Measurements from ENCODE around the gene CCDC27. TPM values are rescaled to one million over a fixed set of nuclear protein-coding genes. Genes with fewer than 3 reads are reported as not detected.

CCDC27 gene
- total and polyA plus RNA-seq, 2 of the 8 experiments (the other 6 are each of a cell fraction or from before 2014, with no cell fraction given) = 0.15 TPM; not detected in 1

DNA sequence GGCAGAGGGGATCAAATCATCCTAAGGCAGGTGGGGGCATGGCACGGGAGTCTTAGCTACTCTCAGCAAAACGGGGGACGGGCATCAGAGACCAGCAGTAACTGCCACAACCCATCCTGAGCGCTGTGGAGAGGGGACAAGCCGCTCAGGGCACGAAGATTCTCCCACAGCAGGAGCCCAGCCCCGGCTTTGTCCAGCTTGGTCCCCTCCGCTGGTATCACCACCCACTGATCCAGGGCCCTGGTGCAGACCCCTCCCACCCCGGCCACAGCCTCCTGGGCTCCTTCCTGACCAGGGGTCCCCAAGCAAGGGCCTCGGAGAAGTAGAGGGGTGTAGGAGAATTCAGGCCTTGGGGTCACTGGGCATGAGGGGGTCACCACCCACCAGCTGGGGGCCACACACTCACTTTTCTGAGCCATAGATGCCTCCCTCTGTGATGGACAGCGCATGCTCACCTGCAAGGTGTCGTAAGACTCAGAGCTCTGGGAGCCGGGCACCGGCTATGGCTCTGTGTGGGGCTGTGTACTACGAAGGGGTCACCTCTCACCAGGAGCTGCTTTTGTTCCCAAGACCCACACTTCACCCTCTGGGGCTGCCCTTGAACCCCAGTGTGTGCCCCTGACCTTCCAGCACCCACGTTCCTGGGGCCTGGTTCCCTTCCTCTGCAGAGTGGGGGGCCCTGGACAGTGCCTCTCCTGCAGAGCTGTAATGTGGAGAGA is 18.0 kb downstream of the CCDC27 start:
- H3K27me3 ChIP-seq (replicated peaks in 1 of 4; ENCODE audit: control insufficient read depth in 3 of 4, extremely low read depth in 1 of 4, insufficient read depth in 3 of 4, low read length in 3 of 4) = no peaks in the 10 kb centered on the region; a peak in 1 of 7 replicates
- 95% methylated on average over 14 of the region's 16 CpGs; no CpG with 5 or more reads in 1 of the 2 experiments for WGBS, 2 experiments (ENCODE audit: extremely low coverage in 1 of 2, insufficient coverage in 1 of 2, insufficient read length in 1 of 2, insufficient replicate concordance in 2 of 2, low coverage in 1 of 2, low lambda C conversion rate in 2 of 2, missing lambda C conversion rate in 1 of 2)
- no peak overlapping the region for H3K27ac ChIP-seq (ENCODE audit: low read depth, low read length)
- H3K9ac ChIP-seq (replicated peaks in 1 of 4; ENCODE audit: extremely low read depth in 1 of 4, low read depth in 3 of 4, low read length in 3 of 4) = no peak overlapping the region
- peaks cover 11% of the 10 kb centered on the region; the same call in 1 of the 2 replicates for H3K23me2 ChIP-seq (ENCODE audit: low read depth, low read length)
- no peaks in the 10 kb centered on the region for H3K79me1 ChIP-seq (ENCODE audit: low read depth, low read length)
- H4K8ac ChIP-seq (ENCODE audit: extremely low read depth, insufficient read depth, low read length) = no peak overlapping the region
- FAIRE-seq (no peak), DNase-seq (ENCODE audit: low read depth in 1 of 2, low spot score in 2 of 2) (no peak)
- H2BK20ac ChIP-seq (ENCODE audit: low read length) = no peak overlapping the region
- H3K56ac ChIP-seq (replicated peaks; ENCODE audit: insufficient read length, low read depth, low read length) = no peak overlapping the region
- no peak overlapping the region for H3K14ac ChIP-seq (ENCODE audit: insufficient read length)
- no peak overlapping the region for H2BK12ac ChIP-seq (ENCODE audit: low read depth, low read length)
- H3K4me2 ChIP-seq (ENCODE audit: insufficient read depth in 1 of 2, low read depth in 2 of 2, low read length in 2 of 2) = no peak overlapping the region
- H3K9me3 ChIP-seq (ENCODE audit: insufficient read depth in 2 of 2, low read depth in 1 of 2, low read length in 1 of 2) = peaks cover 0 to 7% of the 10 kb centered on the region in 2 experiments; a peak in 1 of 4 replicates
- peaks cover 0 to 23% (median 8%) of the 10 kb centered on the region in 4 experiments; a peak in 5 of 7 replicates for H3K4me1 ChIP-seq (replicated peaks in 1 of 4; ENCODE audit: control insufficient read depth in 3 of 4, insufficient read depth in 4 of 4, low read length in 3 of 4)
- CTCF ChIA-PET (ENCODE audit: partially characterized antibody) = interaction anchor here (1.1 to 1.9 kb wide), 6 partner anchors 9 to 177 kb away, joined by 3 to 7 read pairs (median 4); no protein-coding TSS in a partner anchor
- no peaks in the 10 kb centered on the region for H3K79me2 ChIP-seq (ENCODE audit: control insufficient read depth in 1 of 2, insufficient read depth in 2 of 2, low read length in 2 of 2)
- peaks cover 0 to 5% of the 10 kb centered on the region in 2 experiments for H4K20me1 ChIP-seq (replicated peaks in 1 of 2; ENCODE audit: control insufficient read depth in 1 of 2, insufficient read depth in 2 of 2, low read length in 2 of 2)
- H4K5ac ChIP-seq (ENCODE audit: insufficient read length, low read depth, low read length) = no peak overlapping the region
- no peaks in the 10 kb centered on the region for H3K36me3 ChIP-seq (ENCODE audit: control insufficient read depth in 2 of 4, insufficient read depth in 4 of 4, low read length in 3 of 4)
- H2BK120ac ChIP-seq (replicated peaks; ENCODE audit: low read depth, low read length) = no peak overlapping the region
- H2BK15ac ChIP-seq (ENCODE audit: low read length) = no peak overlapping the region
- no peak overlapping the region for H2AFZ ChIP-seq (ENCODE audit: low read length)
- no peak overlapping the region for H2BK5ac ChIP-seq (ENCODE audit: low read depth, low read length)
- H3K18ac ChIP-seq (ENCODE audit: extremely low read depth, low read length) = no peak overlapping the region
- no peak overlapping the region for H4K91ac ChIP-seq (replicated peaks; ENCODE audit: insufficient read length, low read length)
- no peak overlapping the region for H3K4ac ChIP-seq (replicated peaks; ENCODE audit: insufficient read length, low read depth, low read length)
- POLR2A ChIA-PET (ENCODE audit: partially characterized antibody) = interaction anchor here (1.2 to 2.5 kb wide), 4 partner anchors 10 to 36 kb away, joined by 3 to 10 read pairs (median 4); no protein-coding TSS in a partner anchor
- no peak overlapping the region for H3K4me3 ChIP-seq (ENCODE audit: extremely low read depth in 1 of 4, insufficient read depth in 2 of 4, low read depth in 3 of 4, low read length in 4 of 4)
- no peak overlapping the region for H3K23ac ChIP-seq (ENCODE audit: insufficient read length)
- no peak overlapping the region for H2AK5ac ChIP-seq (ENCODE audit: low read depth, low read length)
- TF ChIP-seq CEBPB (IDR thresholded peaks at IDR 0.05; ENCODE audit: low read depth, low read length) = no peak
- no peak for TF ChIP-seq YY1 (IDR thresholded peaks at IDR 0.05; ENCODE audit: low read depth, low read length)
- TF ChIP-seq TAF7 (optimal IDR thresholded peaks at IDR 0.05; ENCODE audit: borderline replicate concordance, low read depth, low read length) = no peak
- no peak for TF ChIP-seq SP4 (IDR thresholded peaks at IDR 0.05; ENCODE audit: low read length)
- TF ChIP-seq SIN3A (conservative IDR thresholded peaks at IDR 0.05 in 1 of 2, IDR thresholded peaks at IDR 0.05 in 1 of 2; ENCODE audit: low read depth in 1 of 2, low read length in 2 of 2) = no peak
- no peak for TF ChIP-seq HDAC2 (IDR thresholded peaks at IDR 0.05; ENCODE audit: borderline replicate concordance in 1 of 2, low read depth in 2 of 2, low read length in 2 of 2)
- TF ChIP-seq, protein P1, sequence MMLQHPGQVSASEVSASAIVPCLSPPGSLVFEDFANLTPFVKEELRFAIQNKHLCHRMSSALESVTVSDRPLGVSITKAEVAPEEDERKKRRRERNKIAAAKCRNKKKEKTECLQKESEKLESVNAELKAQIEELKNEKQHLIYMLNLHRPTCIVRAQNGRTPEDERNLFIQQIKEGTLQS (IDR thresholded peaks at IDR 0.05; ENCODE audit: insufficient read depth, low read depth, low read length) = no peak
- TF ChIP-seq PHF8 (conservative IDR thresholded peaks at IDR 0.05; ENCODE audit: low read depth, low read length) = no peak
- TF ChIP-seq KDM4A (IDR thresholded peaks at IDR 0.05; ENCODE audit: low read depth, low read length, severe bottlenecking) = no peak
- TF ChIP-seq KDM1A (IDR thresholded peaks at IDR 0.05; ENCODE audit: borderline replicate concordance, low read length) = no peak
- no peak for TF ChIP-seq JUND (IDR thresholded peaks at IDR 0.05; ENCODE audit: low read length)
- no peak for TF ChIP-seq CHD1 (IDR thresholded peaks at IDR 0.05; ENCODE audit: low read depth, low read length)

Measured in H1 (cell line).